Subcutaneous adipose tissue (tissue), 4 donors: ENCODE results near the gene SHH. TPM values are rescaled to one million over a fixed set of nuclear protein-coding genes. Genes with fewer than 3 reads are reported as not detected.

Experiments
- total RNA-seq, 4 donors: library from RNA; depleted of rRNA; stranded (reverse); fragments of >200 nt; gene quantifications; one replicate each; pipeline ENCODE4 v1.1.0, GENCODE V29; 2016
- TF ChIP-seq, protein P1 (sequence below): fragments of 450-650 bp; IDR thresholded peaks from one replicate; pipeline ENCODE4 v1.5.1; 2016; ENCODE audit warnings: low read depth, mild to moderate bottlenecking, control low read depth, antibody characterized with exemption, moderate library complexity

The SHH gene
- total RNA-seq, 4 donors from 2014 or later, result not detected

DNA sequence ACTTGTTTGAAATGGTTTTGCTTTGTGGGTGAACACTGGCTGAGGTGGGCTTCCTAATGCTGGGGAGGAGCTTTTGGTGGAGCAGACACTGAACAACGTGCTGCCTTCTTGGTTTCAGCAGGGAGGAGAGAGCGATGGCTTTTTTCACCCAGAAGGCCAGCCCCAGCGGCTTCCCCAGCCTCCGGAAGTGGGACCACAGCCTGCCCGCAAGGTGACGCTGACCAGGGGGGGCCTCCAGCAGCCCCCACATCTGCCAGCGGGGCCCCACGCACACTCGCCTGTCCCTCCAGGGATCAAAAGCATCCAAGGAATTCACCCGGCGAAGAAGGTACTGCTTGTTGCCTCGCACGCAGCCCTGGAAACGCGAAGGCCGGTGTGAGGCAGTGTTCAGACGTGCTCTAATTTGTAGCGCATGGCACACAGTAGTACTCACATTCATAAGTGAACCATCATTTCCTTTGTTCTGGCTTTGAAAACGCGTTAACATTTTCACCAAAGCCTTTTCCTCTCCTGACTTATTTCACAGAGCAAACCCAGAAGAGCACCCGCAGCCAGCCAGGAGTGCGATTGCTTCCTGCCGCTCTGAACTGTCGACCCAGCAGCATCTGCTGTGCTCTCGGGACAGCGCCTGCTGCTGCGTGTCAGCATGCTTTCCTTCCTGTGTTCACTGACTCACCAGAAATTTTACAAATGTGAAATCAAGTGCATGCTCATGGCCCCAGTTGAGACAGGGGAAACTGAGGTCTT lies 48.4 kb downstream of the SHH start:
- TF ChIP-seq, protein P1, sequence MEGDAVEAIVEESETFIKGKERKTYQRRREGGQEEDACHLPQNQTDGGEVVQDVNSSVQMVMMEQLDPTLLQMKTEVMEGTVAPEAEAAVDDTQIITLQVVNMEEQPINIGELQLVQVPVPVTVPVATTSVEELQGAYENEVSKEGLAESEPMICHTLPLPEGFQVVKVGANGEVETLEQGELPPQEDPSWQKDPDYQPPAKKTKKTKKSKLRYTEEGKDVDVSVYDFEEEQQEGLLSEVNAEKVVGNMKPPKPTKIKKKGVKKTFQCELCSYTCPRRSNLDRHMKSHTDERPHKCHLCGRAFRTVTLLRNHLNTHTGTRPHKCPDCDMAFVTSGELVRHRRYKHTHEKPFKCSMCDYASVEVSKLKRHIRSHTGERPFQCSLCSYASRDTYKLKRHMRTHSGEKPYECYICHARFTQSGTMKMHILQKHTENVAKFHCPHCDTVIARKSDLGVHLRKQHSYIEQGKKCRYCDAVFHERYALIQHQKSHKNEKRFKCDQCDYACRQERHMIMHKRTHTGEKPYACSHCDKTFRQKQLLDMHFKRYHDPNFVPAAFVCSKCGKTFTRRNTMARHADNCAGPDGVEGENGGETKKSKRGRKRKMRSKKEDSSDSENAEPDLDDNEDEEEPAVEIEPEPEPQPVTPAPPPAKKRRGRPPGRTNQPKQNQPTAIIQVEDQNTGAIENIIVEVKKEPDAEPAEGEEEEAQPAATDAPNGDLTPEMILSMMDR, result no peak

DNA sequence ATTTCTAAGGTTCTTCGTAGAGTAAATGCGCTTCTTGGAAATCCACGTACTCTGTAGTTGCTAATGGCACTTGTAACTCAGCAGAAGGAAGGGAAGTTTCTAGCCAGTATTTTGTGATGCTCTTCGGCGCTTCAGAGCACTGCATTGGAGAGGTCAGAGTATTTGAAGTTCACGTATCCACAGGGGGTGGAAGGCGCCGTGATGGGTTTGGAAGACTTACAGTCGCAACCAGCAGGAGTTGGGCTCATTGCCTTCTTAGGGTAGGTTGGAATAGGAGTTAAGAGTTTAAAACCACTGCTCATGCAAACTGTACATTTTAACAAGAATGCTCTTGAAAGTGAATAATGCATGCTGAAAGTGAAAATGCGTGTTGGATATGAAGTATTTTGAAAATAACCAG lies 49.1 kb downstream of the SHH start:
- TF ChIP-seq, protein P1, result no peak

DNA sequence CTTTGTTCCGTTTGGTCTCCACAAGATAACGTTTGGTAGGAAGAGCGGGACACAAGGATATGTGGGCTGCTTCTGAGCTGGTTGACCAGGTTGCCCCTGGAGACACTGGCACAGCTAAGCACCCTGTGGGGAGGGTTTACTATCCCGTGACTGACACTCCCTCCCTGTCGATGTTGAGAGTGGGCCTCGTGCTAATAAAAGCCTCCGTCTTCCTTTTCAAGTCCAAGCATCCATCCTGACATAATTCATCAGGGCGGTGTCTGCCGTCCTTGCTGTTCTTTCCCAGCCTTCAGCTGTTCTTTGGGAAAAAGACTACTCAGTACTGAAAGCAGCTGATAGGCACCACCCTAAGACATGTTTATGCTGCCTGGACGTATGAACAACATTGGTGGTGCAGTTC lies 49.6 kb downstream of the SHH start:
- TF ChIP-seq, protein P1, result no peak

DNA sequence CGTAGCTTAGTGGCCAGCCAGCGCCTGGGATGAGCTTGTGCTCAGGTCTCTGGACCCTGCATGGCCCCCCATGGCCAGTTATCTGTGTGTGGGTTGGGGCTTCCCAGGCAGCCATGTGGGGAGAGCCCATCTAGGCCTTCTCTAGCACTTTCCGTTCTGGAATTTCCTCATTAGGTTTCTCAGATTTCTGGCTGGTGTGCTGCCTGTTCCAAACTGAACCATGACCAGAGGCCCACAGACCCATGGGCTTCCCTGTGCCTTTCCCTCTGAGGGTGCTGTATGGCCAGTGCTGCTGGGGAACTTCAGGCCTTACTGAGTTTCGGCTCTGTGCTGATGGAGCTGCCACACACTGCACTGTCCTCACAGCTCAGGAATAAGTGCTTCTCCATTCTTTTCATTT lies 50.2 kb downstream of the SHH start:
- TF ChIP-seq, protein P1, result no peak

DNA sequence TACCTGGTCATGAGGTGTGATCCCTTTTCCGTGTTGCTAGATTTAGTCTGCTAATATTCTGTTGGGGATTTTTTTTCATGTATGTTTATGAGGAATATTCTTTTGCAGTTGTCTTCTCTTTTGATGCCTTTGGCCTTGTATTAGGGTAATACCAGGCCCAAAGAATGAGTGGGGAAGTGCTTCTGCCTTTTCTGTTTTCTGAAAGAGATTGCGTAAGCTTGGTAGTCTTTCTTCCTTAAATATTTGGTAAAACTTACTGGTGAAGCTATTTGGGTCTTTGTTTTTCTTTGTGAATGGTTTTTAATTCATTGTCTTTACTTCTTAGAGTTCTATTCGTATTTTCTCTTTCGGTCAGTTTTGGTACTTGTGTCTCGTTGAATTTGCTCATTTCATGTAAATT lies 51.1 kb downstream of the SHH start:
- TF ChIP-seq, protein P1, result no peak

DNA sequence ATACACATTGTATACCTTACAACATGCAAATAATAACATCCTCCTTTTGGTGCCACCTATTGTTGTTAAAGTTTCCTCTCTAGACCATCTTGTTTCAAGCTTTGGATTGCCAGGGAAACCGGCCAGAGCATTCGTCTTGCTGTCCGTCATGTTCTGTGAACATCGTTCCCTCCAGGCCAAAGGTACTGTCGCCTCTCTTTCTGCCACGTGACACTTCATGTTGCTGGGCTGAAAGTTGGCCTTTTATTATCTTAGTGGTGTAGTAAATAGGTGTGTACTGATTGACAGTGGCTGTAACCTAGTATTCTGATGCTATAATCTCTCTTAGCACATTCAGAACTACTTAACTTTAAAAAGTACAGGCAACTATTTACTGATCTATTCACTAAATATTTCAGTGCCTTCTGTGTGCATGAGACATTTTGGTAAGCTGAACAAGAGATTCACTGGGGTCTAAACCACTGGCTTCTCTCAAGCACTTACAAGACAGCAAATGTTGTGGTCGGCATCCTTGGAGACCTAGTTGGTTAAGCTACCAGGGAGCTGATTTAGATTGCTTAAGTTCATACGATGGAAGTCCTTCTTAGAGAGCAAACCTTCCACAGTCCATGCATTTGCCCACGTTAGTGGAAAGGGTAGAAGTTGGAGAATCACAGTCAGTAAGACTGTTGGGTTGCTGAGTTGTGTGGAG lies 52.4 kb downstream of the SHH start:
- TF ChIP-seq, protein P1, result no peak

DNA sequence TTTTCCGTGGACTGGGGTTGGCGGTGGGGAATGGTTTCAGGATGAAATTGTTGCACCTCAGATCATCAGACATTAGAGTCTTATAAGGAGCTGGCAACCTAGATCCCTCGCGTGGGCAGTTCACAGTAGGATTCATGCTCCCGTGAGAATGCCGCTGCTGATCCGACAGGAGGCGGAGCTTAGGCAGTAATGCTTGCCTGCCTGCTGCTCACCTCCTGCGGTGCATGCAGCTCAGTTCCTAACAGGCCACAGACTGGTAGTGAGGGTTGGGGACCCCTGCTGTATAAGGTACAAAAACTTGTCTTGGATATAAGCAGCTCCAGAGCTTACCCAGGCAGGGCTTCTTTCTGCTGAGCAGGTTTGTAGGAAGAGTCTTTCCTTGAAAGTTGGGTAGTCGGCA lies 53.9 kb downstream of the SHH start:
- TF ChIP-seq, protein P1, result no peak
